ENCODE measurements around the gene COLGALT1.
"Not testable (repeated sequence)": the region's sequence is repeated elsewhere in the genome, so short reads cannot be mapped to it uniquely, and the experiment has no call there.

COLGALT1 gene

DNA sequence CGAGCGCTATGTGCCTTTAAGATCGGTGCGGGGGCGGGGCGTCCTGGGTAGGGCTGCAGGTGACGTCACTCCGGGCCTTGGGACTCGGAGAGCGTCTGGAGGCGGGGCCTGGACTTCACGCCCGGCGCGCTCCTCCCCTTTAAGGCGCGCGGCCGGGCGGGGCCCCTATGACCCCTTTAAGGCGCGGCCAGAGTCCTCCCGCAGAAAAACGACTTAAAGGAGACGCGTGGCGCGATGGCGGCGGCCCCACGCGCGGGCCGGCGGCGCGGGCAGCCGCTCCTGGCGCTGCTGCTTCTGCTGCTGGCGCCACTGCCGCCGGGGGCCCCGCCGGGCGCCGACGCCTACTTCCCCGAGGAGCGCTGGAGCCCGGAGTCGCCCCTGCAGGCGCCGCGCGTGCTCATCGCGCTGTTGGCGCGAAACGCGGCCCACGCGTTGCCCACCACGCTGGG is at the start of gene COLGALT1:
Gene COLGALT1, plus strand, starts transcription at position 170 of the 449 bp plus-strand sequence. Its CDS starts 65 bp downstream, at position 235.
- H3K4me1 ChIP-seq (ENCODE audit: control insufficient read depth, insufficient read depth, low read length), result peaks cover 15% of the 10 kb centered on the region

DNA sequence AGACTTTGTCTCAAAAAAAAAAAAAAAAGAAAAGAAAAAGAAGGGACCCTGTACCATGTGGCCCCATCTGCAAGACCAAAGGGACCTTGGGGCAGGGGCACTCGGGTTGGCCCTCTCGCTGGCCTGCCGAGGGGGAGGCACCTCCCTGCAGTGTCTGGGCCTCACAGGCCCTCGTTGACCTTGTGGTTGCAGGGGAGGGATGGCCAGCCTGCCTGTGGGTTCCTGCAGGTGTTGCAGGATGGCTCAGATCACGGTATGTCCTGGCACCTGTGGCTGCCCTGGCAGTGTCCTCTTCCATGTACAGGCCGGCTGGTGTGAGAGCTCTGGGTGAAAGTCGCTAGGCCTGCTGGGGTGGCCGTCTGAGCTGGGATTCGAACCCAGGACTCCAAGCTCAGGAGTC is 48.7 kb upstream of the COLGALT1 start:
- H3K27me3 ChIP-seq (ENCODE audit: control insufficient read depth, insufficient read depth, low read length), result no peaks in the 10 kb centered on the region
- no peaks in the 10 kb centered on the region for H3K4me1 ChIP-seq (ENCODE audit: control insufficient read depth, insufficient read depth, low read length)
- no peak overlapping the region for H3K4me3 ChIP-seq (ENCODE audit: low read length)
- no peaks in the 10 kb centered on the region for H3K36me3 ChIP-seq (ENCODE audit: control insufficient read depth, insufficient read depth, low read length)
- no peak overlapping the region for H3K9ac ChIP-seq (ENCODE audit: low read length)
- no peaks in the 10 kb centered on the region for H3K9me3 ChIP-seq (ENCODE audit: control insufficient read depth, low read length)

More for the DNA sequence above, at the start of gene COLGALT1:
- H3K9ac ChIP-seq (ENCODE audit: low read length), result peak within 1 kb of the TSS; percentile 78
- no peaks in the 10 kb centered on the region for H3K27me3 ChIP-seq (ENCODE audit: control insufficient read depth, insufficient read depth, low read length)
- peak within 1 kb of the TSS; percentile 58 for H3K4me3 ChIP-seq (ENCODE audit: low read length)
- peaks cover 12% of the 10 kb centered on the region for H3K36me3 ChIP-seq (ENCODE audit: control insufficient read depth, insufficient read depth, low read length)
- no peaks in the 10 kb centered on the region for H3K9me3 ChIP-seq (ENCODE audit: control insufficient read depth, low read length)

DNA sequence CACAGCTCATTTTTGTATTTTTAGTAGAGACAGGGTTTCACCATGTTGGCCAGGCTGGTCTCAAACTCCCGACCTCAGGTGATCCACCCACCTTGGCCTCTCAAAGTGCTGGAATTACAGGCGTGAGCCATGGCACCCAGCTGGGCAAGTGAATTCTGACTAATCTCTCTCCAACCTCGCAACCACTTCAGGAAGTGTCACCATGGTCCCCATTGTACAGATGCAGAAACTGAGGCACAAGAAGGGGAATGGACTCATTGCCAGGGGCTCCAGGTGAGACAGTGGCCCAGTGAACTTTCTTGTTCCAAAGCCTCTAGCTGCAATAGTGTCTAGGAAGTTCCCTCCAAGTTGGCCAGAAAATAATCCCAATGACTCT is 46.9 kb upstream of the COLGALT1 start:
- not testable (repeated sequence) for H3K36me3 ChIP-seq (ENCODE audit: control insufficient read depth, insufficient read depth, low read length); H3K9me3 ChIP-seq (ENCODE audit: control insufficient read depth, low read length); H3K27me3 ChIP-seq (ENCODE audit: control insufficient read depth, insufficient read depth, low read length); H3K4me3 ChIP-seq (ENCODE audit: low read length); H3K4me1 ChIP-seq (ENCODE audit: control insufficient read depth, insufficient read depth, low read length); H3K9ac ChIP-seq (ENCODE audit: low read length)

DNA sequence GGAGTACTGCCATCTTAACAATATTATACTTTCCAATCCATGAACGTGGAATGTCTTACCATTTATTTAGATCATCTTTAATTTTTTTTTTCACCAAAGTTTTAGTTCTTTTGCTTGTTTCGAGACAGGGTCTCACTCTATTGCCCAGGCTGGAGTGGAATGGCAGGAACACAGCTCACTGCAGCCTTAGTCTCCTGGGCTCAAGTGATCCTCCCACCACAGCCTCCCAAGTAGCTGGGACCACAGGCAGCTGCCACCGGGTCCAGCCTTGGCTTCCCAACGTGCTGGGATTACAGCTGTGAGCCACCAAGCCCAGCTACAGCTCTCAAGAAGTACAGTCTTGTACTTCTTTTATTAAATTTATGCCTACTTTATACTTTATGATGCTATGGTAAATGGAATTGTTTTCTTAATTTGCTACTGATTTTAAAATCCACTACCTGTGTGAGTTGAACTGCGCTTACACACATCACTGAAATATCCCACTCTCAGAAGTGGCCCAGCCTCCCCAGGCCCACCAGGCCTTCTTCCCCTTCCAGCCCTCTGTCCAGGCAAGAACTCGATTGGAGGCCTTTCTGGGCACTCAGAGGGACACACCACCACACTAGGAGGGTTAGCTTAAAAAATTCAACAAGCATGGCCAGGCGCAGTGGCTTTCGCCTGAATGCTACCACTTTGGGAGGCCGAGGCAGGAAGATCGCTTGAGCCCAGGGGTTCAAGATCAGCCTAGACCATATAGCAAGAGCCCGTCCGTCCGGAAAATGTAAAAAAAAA is 45.0 kb upstream of the COLGALT1 start:
- Histone ChIP-seq H3K9ac (ENCODE audit: low read length) (peak overlapping the region; percentile 95), H3K4me3 (ENCODE audit: low read length) (peak overlapping the region; percentile 58), H3K36me3 (ENCODE audit: control insufficient read depth, insufficient read depth, low read length) (no peaks in the 10 kb centered on the region), H3K4me1 (ENCODE audit: control insufficient read depth, insufficient read depth, low read length) (peaks cover 8% of the 10 kb centered on the region), H3K9me3 (ENCODE audit: control insufficient read depth, low read length) (no peaks in the 10 kb centered on the region), H3K27me3 (ENCODE audit: control insufficient read depth, insufficient read depth, low read length) (no peaks in the 10 kb centered on the region)

DNA sequence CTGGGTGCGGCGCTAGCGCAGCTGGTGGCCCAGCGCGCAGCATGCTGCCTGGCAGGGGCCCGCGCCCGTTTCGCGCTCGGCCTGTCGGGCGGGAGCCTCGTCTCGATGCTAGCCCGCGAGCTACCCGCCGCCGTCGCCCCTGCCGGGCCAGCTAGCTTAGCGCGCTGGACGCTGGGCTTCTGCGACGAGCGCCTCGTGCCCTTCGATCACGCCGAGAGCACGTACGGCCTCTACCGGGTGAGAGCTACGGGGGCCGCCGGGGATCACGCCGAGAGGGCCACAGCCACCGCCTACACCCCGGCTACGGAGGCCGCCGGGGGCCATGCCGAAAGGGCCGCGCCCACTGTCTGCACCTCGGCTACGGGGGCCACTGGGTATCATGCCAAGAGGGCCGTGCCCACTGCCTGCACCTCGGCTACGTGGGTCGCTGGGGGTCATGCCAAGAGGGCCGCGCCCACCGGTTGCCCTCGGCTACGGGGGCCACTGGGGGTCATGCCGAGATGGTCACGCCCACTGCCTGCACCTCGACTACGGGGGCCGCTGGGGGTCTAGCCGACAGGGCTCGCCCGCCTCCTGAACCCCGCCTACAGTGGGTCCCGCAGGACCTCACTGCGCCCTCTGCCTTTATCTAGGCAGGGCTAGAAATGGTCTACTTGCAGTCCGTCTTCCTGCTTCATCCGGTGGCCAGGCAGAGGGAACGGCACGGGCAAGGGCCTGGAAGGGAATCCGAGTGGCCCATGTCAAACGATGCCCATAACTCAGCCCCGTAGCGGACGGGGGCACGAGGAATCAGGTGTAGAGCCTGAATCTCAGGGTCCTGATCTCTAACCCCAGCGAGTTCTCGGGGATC is 43.5 kb upstream of the COLGALT1 start:
- peaks cover 1% of the 10 kb centered on the region for H3K36me3 ChIP-seq (ENCODE audit: control insufficient read depth, insufficient read depth, low read length)
- no peaks in the 10 kb centered on the region for H3K27me3 ChIP-seq (ENCODE audit: control insufficient read depth, insufficient read depth, low read length)
- H3K9me3 ChIP-seq (ENCODE audit: control insufficient read depth, low read length), result no peaks in the 10 kb centered on the region
- H3K9ac ChIP-seq (ENCODE audit: low read length), result peak overlapping the region; percentile 95
- H3K4me1 ChIP-seq (ENCODE audit: control insufficient read depth, insufficient read depth, low read length), result peaks cover 8% of the 10 kb centered on the region
- peak overlapping the region; percentile 58 for H3K4me3 ChIP-seq (ENCODE audit: low read length)

DNA sequence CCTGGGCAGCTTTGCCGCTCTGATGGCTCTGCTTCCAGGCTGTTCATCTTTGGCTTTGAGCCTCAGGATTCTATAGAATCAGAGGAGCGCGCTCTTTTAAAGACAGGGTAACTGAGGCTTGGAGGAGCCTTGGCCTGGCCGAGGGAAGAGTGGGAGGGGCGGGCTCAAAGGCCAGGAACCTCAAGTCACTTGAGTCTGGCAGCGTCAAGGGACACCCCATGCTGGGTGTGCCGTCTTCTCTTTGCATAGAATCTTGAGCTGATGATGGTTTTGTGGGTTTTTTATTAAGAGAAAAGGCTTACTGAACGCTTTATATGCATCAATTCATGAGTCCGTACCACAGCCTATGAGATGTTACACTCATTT is 42.9 kb upstream of the COLGALT1 start:
- Histone ChIP-seq H3K36me3 (ENCODE audit: control insufficient read depth, insufficient read depth, low read length) (peaks cover 7% of the 10 kb centered on the region), H3K9ac (ENCODE audit: low read length) (peak overlapping the region; percentile 95), H3K9me3 (ENCODE audit: control insufficient read depth, low read length) (no peaks in the 10 kb centered on the region), H3K4me1 (ENCODE audit: control insufficient read depth, insufficient read depth, low read length) (peaks cover 8% of the 10 kb centered on the region), H3K4me3 (ENCODE audit: low read length) (peak overlapping the region; percentile 58), H3K27me3 (ENCODE audit: control insufficient read depth, insufficient read depth, low read length) (no peaks in the 10 kb centered on the region)

DNA sequence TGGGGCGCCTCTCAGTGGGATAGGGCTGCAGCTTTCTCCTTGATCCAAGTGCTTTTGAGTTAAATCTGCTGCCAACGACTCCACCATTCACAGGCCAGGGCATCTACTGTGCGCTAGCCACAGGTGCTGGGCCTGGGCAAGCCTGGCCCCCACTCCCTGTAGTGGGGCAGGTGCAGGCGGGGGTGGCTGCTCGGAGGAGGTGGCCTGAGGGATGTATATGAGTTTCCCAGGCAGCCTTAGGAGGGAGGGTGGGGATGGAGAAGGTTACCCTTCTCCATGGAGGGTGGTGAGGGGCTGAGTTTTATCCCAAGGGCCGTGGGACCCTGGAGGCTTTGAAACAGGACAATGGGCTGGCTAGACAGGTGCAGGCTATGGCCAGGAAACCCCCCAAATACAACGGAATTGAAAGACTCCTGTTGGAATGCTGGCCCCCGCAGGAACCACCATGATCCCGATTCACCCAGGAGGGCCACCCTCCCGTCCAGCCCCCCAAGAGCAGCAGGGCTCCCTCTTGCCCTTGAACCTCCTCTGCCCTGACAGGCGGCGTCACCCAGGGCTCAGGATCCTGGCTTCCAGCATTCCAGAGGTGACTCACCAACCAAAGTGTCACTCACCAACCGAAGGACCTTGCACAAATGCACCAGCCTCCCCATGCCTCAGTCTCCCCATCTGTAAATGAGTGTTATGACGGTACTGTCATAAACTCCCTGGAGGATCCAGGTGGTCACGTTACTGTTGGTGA is 39.9 kb upstream of the COLGALT1 start:
- Histone ChIP-seq H3K4me3 (ENCODE audit: low read length) (no peak overlapping the region), H3K9me3 (ENCODE audit: control insufficient read depth, low read length) (no peaks in the 10 kb centered on the region), H3K36me3 (ENCODE audit: control insufficient read depth, insufficient read depth, low read length) (peaks cover 8% of the 10 kb centered on the region), H3K27me3 (ENCODE audit: control insufficient read depth, insufficient read depth, low read length) (no peaks in the 10 kb centered on the region), H3K4me1 (ENCODE audit: control insufficient read depth, insufficient read depth, low read length) (peaks cover 8% of the 10 kb centered on the region), H3K9ac (ENCODE audit: low read length) (no peak overlapping the region)

DNA sequence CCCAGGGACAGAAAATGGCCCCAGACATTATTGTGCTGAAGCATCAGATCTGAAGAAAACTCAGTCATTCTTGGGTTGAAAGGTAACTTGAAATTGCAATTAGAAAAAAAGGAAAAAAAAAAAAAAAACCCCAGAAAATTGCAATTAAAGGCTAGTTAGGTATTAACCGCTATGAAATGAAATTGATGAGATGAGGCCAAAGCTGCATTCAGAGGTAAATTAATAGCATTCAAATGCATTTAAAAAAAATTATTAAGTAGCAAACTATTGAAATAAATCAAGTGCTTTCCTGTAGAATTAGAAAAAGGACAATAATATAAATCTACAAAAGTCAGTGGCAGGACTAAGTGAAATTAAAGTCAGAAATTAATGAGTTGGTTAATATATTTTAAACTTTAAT is 37.6 kb upstream of the COLGALT1 start:
- Histone ChIP-seq H3K9ac (ENCODE audit: low read length) (no peak overlapping the region), H3K36me3 (ENCODE audit: control insufficient read depth, insufficient read depth, low read length) (peaks cover 8% of the 10 kb centered on the region), H3K4me1 (ENCODE audit: control insufficient read depth, insufficient read depth, low read length) (peaks cover 2% of the 10 kb centered on the region), H3K4me3 (ENCODE audit: low read length) (no peak overlapping the region), H3K9me3 (ENCODE audit: control insufficient read depth, low read length) (no peaks in the 10 kb centered on the region), H3K27me3 (ENCODE audit: control insufficient read depth, insufficient read depth, low read length) (no peaks in the 10 kb centered on the region)

DNA sequence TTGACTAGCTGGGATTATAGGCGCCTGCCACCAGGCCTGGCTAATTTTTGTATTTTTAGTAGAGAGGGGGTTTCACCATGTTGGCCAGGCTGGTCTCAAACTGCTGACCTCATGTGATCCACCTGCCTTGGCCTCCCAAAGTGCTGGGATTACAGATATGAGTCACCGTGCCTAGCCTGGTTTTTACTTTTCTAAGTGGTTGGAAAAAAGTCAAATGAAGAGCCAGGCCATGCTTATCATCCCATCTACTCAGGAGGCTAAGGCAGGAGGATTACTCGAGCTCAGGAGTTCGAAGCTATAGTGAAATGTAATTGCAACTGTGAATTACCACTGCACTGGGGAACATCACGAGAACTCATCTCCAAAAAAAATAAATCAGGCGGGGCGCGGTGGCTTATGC is 36.8 kb upstream of the COLGALT1 start:
- H3K4me3 ChIP-seq (ENCODE audit: low read length); H3K4me1 ChIP-seq (ENCODE audit: control insufficient read depth, insufficient read depth, low read length); H3K27me3 ChIP-seq (ENCODE audit: control insufficient read depth, insufficient read depth, low read length); H3K9me3 ChIP-seq (ENCODE audit: control insufficient read depth, low read length); H3K9ac ChIP-seq (ENCODE audit: low read length); H3K36me3 ChIP-seq (ENCODE audit: control insufficient read depth, insufficient read depth, low read length): not testable (repeated sequence)

DNA sequence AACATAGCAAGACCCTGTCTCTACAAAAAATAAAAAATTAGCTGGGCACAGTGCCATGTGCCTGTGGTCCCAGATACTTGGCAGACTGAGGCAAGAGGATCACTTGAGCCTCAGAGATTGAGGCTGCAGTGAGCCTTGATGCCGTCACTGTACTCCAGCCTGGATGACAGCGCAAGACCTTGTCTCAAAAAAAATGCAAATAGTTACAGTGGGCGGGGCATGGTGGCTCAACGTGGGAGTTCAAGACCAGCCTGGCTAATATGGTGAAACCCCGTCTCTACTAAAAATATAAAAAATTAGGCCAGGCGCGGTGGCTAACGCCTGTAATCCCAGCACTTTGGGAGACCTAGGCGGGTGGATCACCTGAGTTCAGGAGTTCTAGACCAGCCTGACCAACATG is 35.5 kb upstream of the COLGALT1 start:
- Histone ChIP-seq H3K36me3 (ENCODE audit: control insufficient read depth, insufficient read depth, low read length) (peaks cover 8% of the 10 kb centered on the region), H3K9ac (ENCODE audit: low read length) (no peak overlapping the region), H3K9me3 (ENCODE audit: control insufficient read depth, low read length) (no peaks in the 10 kb centered on the region), H3K4me3 (ENCODE audit: low read length) (no peak overlapping the region), H3K4me1 (ENCODE audit: control insufficient read depth, insufficient read depth, low read length) (peaks cover 6% of the 10 kb centered on the region), H3K27me3 (ENCODE audit: control insufficient read depth, insufficient read depth, low read length) (peaks cover 4% of the 10 kb centered on the region)

DNA sequence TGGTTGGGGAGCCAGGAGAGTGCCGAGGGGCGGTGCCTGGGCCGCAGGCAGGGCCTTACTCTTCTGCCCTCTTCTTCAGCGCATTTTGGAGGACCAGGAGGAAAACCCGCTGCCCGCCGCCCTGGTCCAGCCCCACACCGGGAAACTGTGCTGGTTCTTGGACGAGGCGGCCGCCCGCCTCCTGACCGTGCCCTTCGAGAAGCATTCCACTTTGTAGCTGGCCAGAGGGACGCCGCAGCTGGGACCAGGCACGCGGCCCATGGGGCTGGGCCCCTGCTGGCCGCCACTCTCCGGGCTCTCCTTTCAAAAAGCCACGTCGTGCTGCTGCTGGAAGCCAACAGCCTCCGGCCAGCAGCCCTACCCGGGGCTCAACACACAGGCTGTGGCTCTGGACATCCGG is 34.6 kb upstream of the COLGALT1 start:
- H3K36me3 ChIP-seq (ENCODE audit: control insufficient read depth, insufficient read depth, low read length), result peaks cover 8% of the 10 kb centered on the region
- no peak overlapping the region for H3K4me3 ChIP-seq (ENCODE audit: low read length)
- peaks cover 4% of the 10 kb centered on the region for H3K27me3 ChIP-seq (ENCODE audit: control insufficient read depth, insufficient read depth, low read length)
- H3K9me3 ChIP-seq (ENCODE audit: control insufficient read depth, low read length), result no peaks in the 10 kb centered on the region
- peaks cover 6% of the 10 kb centered on the region for H3K4me1 ChIP-seq (ENCODE audit: control insufficient read depth, insufficient read depth, low read length)
- H3K9ac ChIP-seq (ENCODE audit: low read length), result no peak overlapping the region

Data from mucosa of stomach (tissue), 1 donor.